Keratinocyte (primary cell): ENCODE data around the gene CARMIL1. TPM values are rescaled to one million over a fixed set of nuclear protein-coding genes. Genes with fewer than 3 reads are reported as not detected.

ENCODE experiments used
- DNase-seq: peaks from one replicate; pipeline ENCODE4 v3.0.0-alpha.2; 2011; ENCODE audit warnings: low read depth, missing footprints, low spot score
- FAIRE-seq: peaks from 2 replicates; lab custom pipeline; 2011; peaks lifted over from hg19 to GRCh38; lab: Jason Lieb, UNC
- H2AFZ ChIP-seq: 2 replicates; pipeline ENCODE4 v1.6.0; 2012; ENCODE audit warnings: low read length, control low read depth, inconsistent platforms; ENCODE audit not compliant: control insufficient read depth
- H3K27ac ChIP-seq: 2 replicates; pipeline ENCODE4 v1.5.1; 2011; ENCODE audit warnings: low read length; ENCODE audit not compliant: control insufficient read depth, insufficient read depth
- H3K27me3 ChIP-seq: 3 replicates; pipeline ENCODE4 v1.6.0; 2011; ENCODE audit warnings: low read length; ENCODE audit not compliant: control insufficient read depth, insufficient read depth; ENCODE audit errors: extremely low read depth
- H3K36me3 ChIP-seq, 2 experiments: 2 replicates in 1 of 2; 3 replicates in 1 of 2; pipeline ENCODE4 v1.5.1; 2011; ENCODE audit warnings: low read length in 2 of 2, mild to moderate bottlenecking in 1 of 2; ENCODE audit not compliant: control insufficient read depth in 2 of 2, insufficient read depth in 2 of 2; ENCODE audit errors: extremely low read depth in 1 of 2
- H3K4me1 ChIP-seq: 3 replicates; pipeline ENCODE4 v1.5.1; 2011; ENCODE audit warnings: low read length; ENCODE audit not compliant: control insufficient read depth, insufficient read depth; ENCODE audit errors: extremely low read depth
- H3K4me2 ChIP-seq: 3 replicates; pipeline ENCODE4 v1.6.0; 2011; ENCODE audit warnings: low read depth, low read length; ENCODE audit not compliant: control insufficient read depth, insufficient read depth; ENCODE audit errors: extremely low read depth
- H3K4me3 ChIP-seq, 3 experiments: fragments of 200-600 bp in 1 of 3; sonication (generic) in 1 of 3; 2 replicates in 2 of 3; 3 replicates in 1 of 3; pipeline ENCODE4 v1.5.1; 2011 to 2016; ENCODE audit warnings: low read length in 3 of 3, mild to moderate bottlenecking in 3 of 3, control low read depth in 2 of 3, inconsistent platforms in 1 of 3, low read depth in 1 of 3, mixed read lengths in 1 of 3, mixed run types in 1 of 3, moderate library complexity in 1 of 3; ENCODE audit not compliant: control insufficient read depth in 2 of 3, insufficient read depth in 2 of 3; ENCODE audit errors: extremely low read depth in 1 of 3
- H3K79me2 ChIP-seq: 2 replicates; pipeline ENCODE4 v1.6.0; 2012; ENCODE audit warnings: low read length; ENCODE audit not compliant: control insufficient read depth, insufficient read depth
- H3K9ac ChIP-seq: 3 replicates; pipeline ENCODE4 v1.6.0; 2011; ENCODE audit warnings: low read length; ENCODE audit not compliant: control insufficient read depth, insufficient read depth; ENCODE audit errors: extremely low read depth
- H3K9me1 ChIP-seq: 3 replicates; pipeline ENCODE4 v1.6.0; 2011; ENCODE audit warnings: low read length; ENCODE audit not compliant: control insufficient read depth, insufficient read depth; ENCODE audit errors: extremely low read depth
- H3K9me3 ChIP-seq: 2 replicates; pipeline ENCODE4 v1.5.1; 2012; ENCODE audit warnings: low read depth, low read length; ENCODE audit not compliant: control insufficient read depth
- H4K20me1 ChIP-seq: 3 replicates; pipeline ENCODE4 v1.6.0; 2011; ENCODE audit warnings: low read length; ENCODE audit not compliant: control insufficient read depth, insufficient read depth; ENCODE audit errors: extremely low read depth
- EZH2 ChIP-seq: IDR thresholded peaks from one replicate; pipeline ENCODE4 v1.6.1; 2012; ENCODE audit warnings: inconsistent platforms, mild to moderate bottlenecking, low read length, moderate library complexity
- dilution Hi-C: fragments of 300-500 bp; cut with MboI; formaldehyde crosslinking; loops from one replicate; pipeline ENCODE4 v1.7.0; 2020; ENCODE audit warnings: low sequenced_read_pairs; ENCODE audit not compliant: extremely low pct_ligation_motif_present
- polyA plus RNA-seq, 5 experiments: library from polyadenylated mRNA; depleted of rRNA in 3 of 5; stranded (reverse) in 3 of 5; stranded (forward) in 1 of 5; unstranded in 1 of 5; fragments of >200 nt; gene quantifications; 1 replicate in 1 of 5; 2 replicates in 3 of 5; 3 replicates in 1 of 5; pipeline versions ENCODE4 v1.2.1 to v1.2.3, GENCODE V29; 2011 to 2012; ENCODE audit warnings: missing spikeins in 2 of 5, low read depth in 1 of 5, low replicate concordance in 1 of 5
- TF ChIP-seq, protein P1 (sequence below), 3 experiments: IDR thresholded peaks in 1 of 3; conservative IDR thresholded peaks in 1 of 3; optimal IDR thresholded peaks in 1 of 3; 2 replicates in 2 of 3; 3 replicates in 1 of 3; pipeline versions ENCODE3 to v1.5.1; 2011; ENCODE audit warnings: low read length in 3 of 3, mild to moderate bottlenecking in 3 of 3, moderate library complexity in 2 of 3, control low read depth in 1 of 3, inconsistent platforms in 1 of 3; ENCODE audit not compliant: insufficient read depth in 2 of 3; ENCODE audit errors: extremely low read depth in 1 of 3

CARMIL1 gene
- polyA plus RNA-seq, 1 donor (not counting 4 experiments of a cell fraction or from before 2014, with no cell fraction given) = 18.9 TPM

DNA sequence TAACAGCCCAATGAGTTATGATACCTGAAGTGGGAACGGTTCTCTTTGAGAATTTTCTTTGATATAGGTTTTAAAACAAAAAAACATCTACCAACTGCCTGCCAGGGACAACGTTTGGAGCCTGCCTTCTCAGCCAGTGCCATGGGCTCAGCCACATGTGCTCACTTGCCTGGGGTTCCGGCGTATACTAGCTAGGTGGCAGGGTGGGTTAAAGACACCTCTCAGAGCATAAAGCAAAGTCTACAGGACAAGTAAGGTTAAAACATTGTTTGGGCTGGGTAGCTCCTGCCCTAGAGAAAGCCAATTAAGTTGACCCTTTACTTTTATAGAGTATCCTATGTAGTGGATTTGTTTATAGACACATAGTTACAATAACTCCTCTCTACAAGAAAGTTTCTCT lies 334.9 kb downstream of the CARMIL1 start:
- dilution Hi-C loops = no loop called here
- FAIRE-seq = no peak
- no peak for TF ChIP-seq EZH2
- TF ChIP-seq, protein P1, sequence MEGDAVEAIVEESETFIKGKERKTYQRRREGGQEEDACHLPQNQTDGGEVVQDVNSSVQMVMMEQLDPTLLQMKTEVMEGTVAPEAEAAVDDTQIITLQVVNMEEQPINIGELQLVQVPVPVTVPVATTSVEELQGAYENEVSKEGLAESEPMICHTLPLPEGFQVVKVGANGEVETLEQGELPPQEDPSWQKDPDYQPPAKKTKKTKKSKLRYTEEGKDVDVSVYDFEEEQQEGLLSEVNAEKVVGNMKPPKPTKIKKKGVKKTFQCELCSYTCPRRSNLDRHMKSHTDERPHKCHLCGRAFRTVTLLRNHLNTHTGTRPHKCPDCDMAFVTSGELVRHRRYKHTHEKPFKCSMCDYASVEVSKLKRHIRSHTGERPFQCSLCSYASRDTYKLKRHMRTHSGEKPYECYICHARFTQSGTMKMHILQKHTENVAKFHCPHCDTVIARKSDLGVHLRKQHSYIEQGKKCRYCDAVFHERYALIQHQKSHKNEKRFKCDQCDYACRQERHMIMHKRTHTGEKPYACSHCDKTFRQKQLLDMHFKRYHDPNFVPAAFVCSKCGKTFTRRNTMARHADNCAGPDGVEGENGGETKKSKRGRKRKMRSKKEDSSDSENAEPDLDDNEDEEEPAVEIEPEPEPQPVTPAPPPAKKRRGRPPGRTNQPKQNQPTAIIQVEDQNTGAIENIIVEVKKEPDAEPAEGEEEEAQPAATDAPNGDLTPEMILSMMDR (optimal IDR thresholded peaks at IDR 0.05 in 1 of 3, IDR thresholded peaks at IDR 0.05 in 1 of 3, conservative IDR thresholded peaks at IDR 0.05 in 1 of 3; ENCODE audit: extremely low read depth in 1 of 3, insufficient read depth in 2 of 3, low read length in 3 of 3) = no peak
- Histone ChIP-seq H3K36me3 (peaks cover 3 to 4% of the 10 kb centered on the region in 2 experiments), H3K9me1 (no peaks in the 10 kb centered on the region), H3K4me3 (no peak overlapping the region), H3K9ac (no peak overlapping the region), H3K9me3 (no peaks in the 10 kb centered on the region), H2AFZ (no peak overlapping the region), H3K27ac (no peak overlapping the region), H3K27me3 (no peaks in the 10 kb centered on the region), H3K79me2 (no peaks in the 10 kb centered on the region), H3K4me1 (peaks cover 3% of the 10 kb centered on the region), H3K4me2 (no peak overlapping the region), H4K20me1 (no peaks in the 10 kb centered on the region)
- DNase-seq = no peak

DNA sequence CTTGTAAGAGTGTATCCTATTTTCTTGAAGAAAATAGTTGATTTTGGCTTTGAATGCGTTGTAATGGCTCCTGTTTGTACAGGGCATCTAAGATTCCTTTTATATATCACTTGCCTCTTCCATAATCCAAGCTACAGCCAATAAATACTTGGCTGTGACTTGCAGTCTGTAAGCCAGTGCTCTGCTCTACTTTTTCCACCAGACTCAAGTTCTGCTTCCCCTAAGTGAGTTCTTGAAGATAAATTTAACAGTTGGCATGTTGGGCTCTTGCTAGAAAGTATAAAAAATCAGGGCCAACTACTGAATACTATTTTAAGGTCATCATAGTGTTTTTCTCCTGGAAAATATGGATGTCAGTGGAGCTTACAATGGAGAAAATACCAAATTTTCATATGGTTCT lies 336.3 kb downstream of the CARMIL1 start:
- Histone ChIP-seq H3K4me3 (no peak overlapping the region), H3K4me2 (no peak overlapping the region), H3K4me1 (peaks cover 3% of the 10 kb centered on the region), H3K9me1 (no peaks in the 10 kb centered on the region), H3K9ac (no peak overlapping the region), H2AFZ (no peak overlapping the region), H3K79me2 (no peaks in the 10 kb centered on the region), H3K27ac (no peak overlapping the region), H3K9me3 (no peaks in the 10 kb centered on the region), H3K27me3 (no peaks in the 10 kb centered on the region), H3K36me3 (peaks cover 3 to 4% of the 10 kb centered on the region in 2 experiments), H4K20me1 (no peaks in the 10 kb centered on the region)
- FAIRE-seq (no peak), DNase-seq (no peak)
- dilution Hi-C loops = no loop called here
- TF ChIP-seq, protein P1 (optimal IDR thresholded peaks at IDR 0.05 in 1 of 3, IDR thresholded peaks at IDR 0.05 in 1 of 3, conservative IDR thresholded peaks at IDR 0.05 in 1 of 3; ENCODE audit: extremely low read depth in 1 of 3, insufficient read depth in 2 of 3, low read length in 3 of 3) = no peak
- TF ChIP-seq EZH2 = no peak
